Measurements from ENCODE around the gene NARS2.
A peak's percentile ranks its signal among the peaks of the same experiment; 100 is the strongest.
"Not testable (repeated sequence)": the region's sequence is repeated elsewhere in the genome, so short reads cannot be mapped to it uniquely, and the experiment has no call there.

NARS2 gene, protein sequence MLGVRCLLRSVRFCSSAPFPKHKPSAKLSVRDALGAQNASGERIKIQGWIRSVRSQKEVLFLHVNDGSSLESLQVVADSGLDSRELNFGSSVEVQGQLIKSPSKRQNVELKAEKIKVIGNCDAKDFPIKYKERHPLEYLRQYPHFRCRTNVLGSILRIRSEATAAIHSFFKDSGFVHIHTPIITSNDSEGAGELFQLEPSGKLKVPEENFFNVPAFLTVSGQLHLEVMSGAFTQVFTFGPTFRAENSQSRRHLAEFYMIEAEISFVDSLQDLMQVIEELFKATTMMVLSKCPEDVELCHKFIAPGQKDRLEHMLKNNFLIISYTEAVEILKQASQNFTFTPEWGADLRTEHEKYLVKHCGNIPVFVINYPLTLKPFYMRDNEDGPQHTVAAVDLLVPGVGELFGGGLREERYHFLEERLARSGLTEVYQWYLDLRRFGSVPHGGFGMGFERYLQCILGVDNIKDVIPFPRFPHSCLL

DNA sequence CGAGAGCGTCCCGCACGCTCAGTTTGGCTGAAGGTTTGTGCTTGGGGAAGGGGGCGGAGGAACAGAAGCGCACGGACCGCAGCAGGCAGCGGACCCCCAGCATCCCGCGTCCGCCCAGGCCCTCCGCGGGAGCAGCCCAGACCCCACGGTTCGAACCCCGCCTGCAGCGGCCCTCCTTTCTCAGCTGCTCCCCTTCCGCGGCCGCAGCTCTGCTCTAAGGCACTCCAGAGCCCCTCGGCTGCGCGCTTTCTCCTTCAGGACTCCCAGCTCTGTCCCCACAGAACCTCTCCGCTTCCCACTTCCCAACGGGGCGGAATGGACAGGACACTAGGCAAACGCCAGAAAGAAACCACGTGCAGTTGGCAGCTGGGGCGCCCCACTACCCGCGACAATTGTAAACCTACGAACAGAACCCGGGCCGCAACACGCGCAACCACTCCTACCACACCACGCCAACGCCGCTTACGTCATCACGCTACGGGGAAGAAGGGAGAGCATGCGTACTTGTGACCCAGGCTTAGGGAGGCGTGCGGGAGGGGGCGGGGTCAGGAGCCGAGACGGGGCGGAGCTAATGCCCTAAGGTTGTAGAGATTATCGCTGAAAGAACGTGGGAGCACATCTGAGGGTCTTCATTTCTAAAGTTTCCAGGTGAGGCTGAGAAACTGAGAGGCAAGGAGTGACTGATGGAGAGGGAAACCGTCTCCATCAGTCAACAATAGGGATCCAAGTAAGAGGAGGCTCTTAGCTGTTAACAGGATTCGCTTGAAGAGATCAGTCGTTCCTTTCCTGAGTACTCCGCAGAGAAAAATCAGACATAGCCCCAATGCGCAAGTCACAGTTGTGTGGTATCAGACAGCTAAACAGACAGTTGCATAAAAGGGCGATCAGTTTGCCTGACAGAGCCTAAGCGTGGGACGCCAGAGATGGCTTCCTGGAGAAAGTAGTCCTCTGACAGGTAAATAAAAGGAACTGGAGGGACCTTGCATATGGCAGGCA, at the start of gene NARS2:
Gene NARS2, minus strand, starts transcription at position 479 of the 996 bp plus-strand sequence. Its CDS starts 376 bp downstream, at position 103.
- peak; percentile 98 for DNase-seq

DNA sequence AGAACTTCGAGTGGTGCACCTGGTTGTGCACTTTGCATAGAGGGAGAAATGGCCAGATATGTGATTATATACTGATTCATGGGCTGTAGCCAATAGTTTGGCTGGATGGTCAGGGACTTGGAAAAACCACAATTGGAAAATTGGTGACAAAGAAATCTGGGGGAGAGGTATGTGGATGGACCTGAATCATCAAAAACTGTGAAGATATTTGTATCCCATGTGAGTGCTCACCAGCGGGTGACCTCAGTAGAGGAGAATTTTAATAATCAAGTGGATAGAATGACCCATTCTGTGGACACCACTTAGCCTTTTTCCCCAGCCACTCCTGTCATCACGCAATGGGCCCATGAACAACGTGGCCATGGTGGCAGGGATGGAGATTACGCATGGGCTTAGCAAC, 48.0 kb upstream of the NARS2 start:
- no peak for DNase-seq

DNA sequence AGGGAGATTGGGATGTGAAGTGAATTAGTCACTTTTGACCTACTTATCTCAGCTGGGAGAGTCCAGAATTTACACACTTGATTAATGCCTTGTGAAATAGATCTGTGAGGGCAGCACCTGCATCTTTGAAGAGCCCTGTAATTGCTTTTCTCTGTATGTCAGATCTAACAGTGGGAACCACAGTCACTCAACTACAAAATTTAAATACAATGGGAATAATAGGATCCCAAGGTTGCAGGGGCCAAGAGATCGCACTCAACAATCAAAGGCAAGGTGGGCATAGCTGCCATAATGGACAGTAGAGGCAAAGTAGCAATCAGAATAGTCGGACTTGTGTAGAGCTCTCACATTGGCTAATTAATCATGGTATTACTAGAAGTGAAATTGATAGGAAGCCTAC, 45.5 kb upstream of the NARS2 start:
- no peak for DNase-seq

DNA sequence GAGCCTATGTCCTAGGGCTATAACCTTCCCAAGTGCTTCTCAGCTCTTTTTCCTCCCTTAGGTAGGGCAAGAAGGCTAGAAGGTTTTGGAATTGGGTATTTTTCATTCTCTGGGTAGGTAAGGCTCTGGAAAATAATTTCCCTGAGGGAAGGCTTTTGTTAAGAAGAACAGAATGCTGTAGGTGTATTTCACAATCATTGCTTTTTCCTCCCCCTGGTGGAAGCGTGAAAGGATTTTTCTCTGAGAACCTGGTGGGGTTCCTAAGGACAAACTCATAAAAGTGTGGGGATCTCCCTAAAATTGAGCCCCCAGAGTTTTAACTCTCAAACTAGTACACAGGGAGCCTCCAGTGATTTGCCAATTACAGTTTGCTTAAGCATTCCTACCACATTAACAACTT, 41.1 kb upstream of the NARS2 start:
- no peak for DNase-seq

DNA sequence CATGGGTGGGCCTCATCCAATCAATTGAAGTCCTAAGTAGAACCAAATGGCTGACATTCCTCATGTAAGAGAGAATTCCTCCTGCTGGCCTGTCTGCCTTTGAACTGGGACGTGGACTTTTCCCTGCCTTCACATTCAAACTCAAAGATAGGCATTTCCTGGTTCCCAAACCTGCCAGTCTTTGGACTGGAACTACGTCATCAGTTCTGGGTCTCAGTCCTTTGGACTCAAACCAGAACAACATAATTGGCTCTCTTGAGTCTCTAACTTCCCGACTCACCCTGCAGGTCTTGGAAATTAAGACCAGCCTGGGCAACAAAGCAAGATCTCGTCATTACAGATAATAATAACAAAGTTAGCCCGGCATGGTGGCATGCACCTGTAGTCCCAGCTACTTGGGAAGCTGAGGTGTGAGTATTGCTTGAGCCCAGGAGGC, 38.7 kb upstream of the NARS2 start:
- DNase-seq = no peak

DNA sequence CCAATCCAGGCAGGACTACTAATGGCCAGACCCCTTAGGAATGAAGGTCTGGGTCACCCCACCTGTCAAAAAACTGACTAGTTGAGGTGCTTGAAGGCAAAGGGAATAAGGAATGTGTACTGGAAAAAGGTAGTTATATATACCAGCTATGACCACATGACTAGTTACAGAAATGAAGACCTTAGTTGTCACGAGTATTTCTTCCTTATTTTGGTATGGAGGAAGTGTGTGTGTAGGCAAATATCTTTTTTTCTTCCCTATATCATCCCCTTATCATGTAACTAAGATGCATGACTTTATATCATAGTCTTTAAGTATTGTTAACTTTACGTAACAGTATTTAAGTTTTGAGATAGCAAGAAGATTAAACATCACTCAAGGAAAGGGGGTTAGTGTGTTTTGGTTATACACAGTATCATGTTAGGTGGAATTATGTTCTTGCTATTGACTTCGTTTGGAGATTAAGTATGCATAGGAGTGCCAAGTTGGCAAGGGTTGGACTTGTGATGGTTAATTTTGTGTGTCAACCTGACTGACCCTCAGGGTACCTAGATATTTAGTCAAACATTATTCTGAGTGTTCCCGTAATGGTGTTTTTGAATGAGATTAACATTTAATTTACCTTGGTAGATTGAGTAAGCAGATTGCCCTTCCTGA, 38.2 kb upstream of the NARS2 start:
- DNase-seq = peak; percentile 25

DNA sequence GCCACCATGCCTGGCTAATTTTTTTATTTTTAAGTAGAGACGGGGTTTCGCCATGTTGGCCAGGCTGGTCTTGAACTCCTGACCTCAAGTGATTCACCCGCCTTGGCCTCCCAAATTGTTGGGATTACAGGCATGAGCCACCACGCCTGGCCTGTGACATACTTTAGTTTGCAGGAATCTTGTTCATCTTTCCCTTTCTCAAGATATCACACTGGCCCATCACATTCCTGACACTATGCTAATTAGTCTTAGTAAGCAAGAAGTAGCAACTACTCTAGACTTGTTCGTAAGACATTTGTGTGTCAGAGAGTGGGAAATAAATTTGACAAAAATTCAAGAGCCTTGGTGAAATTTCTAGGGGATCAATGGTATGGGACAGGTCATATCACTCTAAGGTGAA, 34.7 kb upstream of the NARS2 start:
- not testable (repeated sequence) for DNase-seq

DNA sequence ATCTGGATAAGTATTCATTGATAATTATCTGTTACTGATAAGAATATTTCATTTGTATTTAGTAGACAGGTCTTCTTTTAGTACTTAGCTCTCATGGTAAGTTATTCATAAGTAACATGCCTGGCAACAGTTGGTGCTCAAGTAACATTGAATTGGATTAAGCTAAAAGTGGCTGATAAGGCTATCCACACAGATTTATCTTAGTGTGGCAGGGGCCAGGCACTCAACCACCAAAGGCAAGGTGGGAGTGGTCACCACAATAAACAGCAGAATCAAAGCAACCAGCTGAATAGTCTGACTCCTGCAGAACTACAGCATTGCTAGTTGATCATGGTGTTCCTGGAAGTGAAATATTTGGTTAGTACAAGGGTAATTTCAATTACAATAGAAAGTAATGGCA, 33.0 kb upstream of the NARS2 start:
- DNase-seq = no peak

DNA sequence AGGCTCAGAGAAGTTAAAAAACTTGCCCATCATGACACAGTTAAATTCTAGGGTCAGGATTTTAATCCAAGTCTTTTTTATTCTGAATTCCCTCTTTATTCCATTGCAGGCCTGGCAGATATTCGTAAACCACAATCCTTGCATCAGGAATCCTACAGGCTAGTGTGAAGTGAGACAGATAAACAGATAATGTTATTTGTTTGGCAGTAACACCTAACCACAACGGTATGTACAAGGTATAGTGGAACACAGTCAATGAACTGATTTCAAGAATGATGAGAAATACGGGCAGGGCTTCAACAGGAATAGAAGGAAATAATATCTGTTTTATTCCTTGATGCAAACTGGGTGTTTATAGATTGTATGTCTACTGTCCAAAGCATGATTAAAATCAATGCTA, 32.0 kb upstream of the NARS2 start:
- DNase-seq = no peak

DNA sequence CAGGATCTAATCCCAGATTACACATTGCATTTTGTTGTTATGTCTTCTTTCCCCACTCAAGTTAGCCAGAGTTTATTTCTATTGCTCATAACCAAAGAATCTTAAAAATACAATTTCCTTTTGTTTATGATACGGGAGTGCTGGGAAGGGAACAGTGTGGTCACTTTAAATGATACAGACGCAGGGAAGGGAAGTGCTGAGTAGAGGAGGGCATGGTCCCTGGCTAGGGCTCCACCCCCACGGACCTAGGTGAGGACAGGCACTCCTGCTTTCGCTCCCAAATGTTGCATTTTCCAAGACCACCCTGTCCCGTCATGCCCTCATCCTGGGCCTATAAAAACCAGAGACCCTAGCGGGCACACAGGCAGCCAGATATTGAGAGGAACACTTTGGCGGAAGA, 30.6 kb upstream of the NARS2 start:
- DNase-seq = no peak

DNA sequence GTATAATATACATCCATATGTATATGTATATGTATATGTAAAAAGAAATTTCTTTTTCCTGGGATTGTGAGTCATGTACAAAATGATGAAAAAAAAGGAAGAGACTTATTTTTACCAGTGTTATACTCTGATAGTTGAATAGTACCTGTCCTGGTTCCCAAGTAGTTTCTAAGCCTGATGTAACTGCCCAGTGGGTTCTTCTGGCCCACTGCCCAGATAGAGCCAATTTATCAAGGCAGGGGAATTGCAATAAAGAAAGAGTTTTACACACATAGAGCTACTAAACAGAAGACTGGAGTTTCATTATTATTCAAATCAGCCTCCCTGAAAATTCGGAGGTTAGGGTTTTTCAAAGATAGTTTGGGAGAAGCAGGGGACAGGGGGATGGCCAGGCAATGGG, 29.1 kb upstream of the NARS2 start:
- no peak for DNase-seq

DNA sequence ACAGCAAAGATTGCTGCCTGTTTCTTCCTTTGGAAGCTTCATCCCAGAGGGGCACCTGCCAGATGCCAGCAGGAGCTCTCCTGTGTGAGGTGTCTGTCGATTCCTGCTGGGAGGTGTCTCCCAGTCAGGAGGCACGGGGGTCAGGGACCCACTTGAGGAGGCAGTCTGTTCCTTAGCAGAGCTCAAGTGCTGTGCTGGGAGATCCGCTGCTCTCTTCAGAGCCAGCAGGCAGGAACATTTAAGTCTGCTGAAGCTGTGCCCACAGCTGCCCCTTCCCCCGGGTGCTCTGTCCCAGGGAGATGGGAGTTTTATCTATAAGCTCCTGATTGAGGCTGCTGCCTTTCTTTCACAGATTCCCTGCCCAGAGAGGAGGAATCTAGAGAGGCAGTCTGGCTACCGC, 28.1 kb upstream of the NARS2 start:
- DNase-seq = not testable (repeated sequence)

DNA sequence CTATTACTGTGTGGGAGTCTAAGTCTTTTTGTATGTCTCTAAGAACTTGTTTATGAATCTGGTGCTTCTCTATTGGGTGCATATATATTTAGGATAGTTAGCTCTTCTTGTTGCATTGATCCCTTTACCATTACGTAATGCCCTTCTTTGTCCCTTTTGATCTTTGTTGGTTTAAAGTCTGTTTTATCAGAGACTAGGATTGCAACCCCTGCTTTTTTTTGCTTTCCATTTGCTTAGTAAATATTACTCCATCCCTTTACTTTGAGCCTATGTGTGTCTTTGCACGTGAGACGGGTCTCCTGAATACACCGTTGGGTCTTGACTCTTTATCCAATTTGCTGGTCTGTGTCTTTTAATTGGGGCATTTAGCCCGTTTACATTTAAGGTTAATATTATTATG, 26.4 kb upstream of the NARS2 start:
- not testable (repeated sequence) for DNase-seq

DNA sequence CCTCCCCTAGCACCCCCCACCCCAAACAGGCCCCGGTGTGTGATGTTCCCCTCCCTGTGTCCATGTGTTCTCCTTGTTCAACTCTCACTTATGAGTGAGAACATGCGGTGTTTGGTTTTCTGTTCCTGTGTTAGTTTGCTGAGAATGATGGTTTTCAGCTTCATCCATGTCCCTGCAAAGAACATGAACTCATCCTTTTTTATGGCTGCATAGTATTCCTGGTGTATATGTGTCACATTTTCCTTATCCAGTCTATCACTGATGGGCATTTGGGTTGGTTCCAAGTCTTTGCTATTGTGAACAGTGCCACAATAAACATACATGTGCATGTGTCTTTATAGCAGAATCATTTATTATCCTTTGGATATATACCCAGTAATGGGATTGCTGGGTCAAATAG, 22.9 kb upstream of the NARS2 start:
- not testable (repeated sequence) for DNase-seq

DNA sequence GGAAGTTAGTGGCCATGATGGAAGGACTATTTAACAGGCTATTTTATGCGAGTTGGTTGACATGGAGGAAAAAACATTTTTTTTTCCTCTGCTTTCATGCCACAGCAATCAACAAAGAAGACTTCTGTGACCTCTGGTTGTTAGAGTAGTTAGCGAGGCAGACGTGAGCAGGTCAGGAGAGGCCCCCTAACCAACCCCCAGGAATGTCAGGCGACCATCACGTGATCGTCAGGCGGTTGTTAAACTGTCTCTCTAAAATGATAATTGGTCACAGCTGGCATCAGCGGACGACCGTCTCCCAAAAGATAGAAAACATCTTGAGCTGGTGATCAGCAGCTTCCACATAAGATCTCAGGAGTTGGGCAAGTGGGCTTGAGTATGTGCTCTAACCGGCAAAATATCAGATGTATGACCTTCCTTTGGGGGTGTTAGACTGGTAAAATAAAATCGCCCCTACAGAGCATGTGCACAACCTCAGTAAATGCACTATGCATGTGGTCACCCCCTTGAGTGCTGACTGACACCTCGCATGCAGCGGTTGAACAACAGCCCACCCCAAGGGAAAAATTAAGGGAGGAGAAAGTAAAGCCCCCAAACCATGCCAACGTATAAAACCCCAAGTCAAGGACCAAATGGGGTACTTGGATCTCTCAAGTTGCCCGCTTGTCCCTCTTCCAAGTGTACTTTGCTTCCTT, 20.9 kb upstream of the NARS2 start:
- DNase-seq = no peak

DNA sequence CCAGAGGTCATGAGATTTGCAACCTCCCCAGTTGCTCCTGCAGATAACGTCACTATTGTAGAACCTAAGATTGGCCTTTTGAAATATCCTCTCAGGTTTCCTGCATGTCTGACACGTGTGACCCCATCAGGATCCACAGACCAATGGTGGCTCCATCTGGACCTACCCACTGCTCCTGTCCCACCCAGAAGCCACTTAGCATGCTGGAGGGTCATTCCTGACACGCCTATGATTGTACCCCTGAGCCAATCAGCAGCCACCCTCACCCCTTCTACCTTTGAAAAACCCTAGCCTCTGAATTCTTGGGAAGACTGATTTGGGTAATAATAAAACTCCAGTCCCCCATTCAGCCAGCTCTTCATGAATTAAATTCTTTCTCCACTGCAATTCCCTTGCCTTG, 20.1 kb upstream of the NARS2 start:
- DNase-seq = no peak

DNA sequence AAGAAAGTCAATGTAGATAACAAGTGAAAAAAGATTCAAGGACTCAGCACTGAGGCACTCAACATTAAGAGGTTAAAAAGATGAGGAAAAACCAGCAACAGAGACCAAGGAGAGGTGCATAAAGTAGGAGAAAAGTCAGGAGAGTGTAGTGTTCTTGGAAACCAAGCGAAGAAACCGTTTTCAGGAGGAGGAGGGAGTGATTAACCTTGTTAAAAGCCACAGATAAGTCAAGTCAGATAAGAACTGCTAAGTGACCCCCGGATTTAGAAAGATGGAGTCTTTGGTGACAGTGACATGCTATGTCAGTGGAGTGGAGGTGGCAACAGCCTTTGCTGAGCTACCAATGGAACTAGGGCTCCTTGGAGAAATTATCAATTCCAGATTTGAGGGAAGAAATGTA, 13.9 kb upstream of the NARS2 start:
- no peak for DNase-seq

DNA sequence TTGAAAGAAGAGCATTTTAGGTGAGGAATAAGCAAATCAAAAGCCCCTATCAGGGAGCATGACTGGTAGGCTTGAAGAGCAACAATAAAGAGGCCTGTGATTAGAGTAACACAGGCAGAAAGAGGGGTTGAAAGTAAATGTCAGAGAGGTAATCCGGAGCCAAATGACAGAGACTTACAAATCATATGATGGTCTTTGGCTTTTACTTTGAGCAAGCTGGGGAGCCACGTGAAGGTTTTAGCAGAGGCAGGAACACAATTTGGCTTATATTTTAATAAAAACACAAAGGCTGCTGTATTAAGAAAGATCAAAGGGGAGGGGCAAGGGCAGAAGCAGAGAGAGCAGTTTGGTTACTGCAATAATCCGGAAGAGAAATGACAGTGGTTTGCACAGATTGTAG, 12.8 kb upstream of the NARS2 start:
- no peak for DNase-seq

DNA sequence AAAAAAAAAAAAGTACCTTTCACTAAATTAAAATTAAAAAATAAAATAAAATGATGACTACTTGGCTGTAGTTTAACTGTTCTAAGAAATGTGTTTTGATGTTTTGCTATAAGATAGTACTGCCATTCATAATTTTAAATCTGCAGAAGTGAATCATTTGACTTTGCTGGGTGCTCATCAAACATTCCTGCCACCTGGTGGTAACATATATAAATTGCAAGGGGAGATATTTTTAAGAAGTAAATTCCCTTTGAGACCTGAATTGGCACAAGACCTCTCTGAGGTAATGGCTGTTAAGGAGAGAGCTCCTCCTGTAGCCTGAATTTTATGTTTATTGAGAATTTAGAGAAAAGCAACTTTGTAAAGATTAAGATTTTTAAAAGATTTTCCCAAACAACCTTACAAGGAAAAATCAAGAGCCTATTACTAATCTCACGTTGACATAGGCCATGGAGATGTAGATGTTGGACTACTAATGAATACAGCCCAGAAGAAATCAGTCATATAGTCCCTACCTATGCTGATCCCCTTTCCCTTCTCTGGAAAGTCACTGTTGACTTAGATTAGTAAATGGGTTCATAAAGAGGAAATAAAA, 11.9 kb upstream of the NARS2 start:
- DNase-seq = peak; percentile 46

DNA sequence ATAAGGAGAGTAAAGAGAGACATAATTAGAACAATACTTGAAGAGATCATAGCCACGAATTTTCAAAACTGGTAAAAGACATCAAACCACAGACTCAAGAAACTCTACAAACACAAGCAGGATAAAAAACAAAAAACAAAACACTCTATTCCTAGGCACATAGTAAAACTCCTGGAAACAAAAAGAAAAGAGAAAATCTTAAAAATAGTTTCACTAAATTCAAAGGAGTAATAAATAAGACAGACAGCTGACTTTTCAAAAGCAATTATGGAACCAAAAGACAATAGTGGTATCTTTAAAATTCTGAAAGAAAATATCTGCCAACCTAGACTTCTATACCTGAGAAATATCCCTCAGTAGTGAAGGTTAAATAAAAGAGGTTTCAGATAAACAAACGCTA, 9.2 kb upstream of the NARS2 start:
- no peak for DNase-seq

DNA sequence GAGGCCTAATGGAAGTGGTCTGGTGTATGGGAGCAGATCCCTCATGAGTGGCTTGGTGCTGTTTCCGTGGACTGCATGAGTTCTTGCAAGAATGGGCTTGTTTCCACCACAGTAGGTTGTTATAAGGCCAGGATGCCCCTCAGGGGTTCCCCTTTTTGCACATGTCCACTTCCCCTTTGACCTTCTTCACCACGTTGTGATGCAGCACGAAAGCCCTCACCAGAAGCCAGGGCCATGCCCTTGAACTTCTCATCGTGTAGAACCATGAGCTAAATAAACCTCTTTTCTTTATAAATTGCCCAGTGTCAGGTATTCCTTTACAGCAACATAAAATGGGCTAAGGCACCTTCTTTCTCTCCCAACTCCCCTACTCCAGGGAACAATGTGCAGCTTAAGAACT, 2.8 kb upstream of the NARS2 start:
- peak; percentile 38 for DNase-seq

DNA sequence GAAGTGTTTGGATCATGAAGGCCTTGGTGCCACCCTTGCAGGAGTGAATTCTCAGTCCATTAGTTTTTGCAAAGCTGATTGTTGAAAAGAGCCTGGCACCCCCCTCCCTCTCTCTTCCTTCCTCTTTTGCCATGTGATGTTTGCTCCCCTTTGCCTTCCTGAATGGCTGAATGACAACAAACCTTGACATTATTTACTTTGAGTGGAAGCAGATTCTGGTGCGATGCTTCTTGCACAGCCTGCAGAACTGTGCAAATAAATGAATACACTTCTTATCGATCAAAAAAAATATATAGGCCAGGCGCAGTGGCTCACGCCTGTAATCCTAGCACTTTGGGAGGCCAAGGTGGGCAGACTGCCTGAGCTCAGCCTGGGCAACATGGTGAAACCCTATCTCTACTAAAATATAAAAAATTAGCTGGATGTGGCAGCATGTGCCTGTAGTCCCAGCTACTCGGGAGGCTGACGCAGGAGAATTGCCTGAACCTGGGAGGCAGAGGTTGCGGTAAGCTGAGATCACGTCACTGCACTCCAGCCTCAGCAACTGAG, 2.0 kb upstream of the NARS2 start:
- DNase-seq = no peak
